ENCODE data around the gene CWF19L2.
"Not testable (repeated sequence)": the region's sequence is repeated elsewhere in the genome, so short reads cannot be mapped to it uniquely, and the experiment has no call there.

Gene CWF19L2

DNA sequence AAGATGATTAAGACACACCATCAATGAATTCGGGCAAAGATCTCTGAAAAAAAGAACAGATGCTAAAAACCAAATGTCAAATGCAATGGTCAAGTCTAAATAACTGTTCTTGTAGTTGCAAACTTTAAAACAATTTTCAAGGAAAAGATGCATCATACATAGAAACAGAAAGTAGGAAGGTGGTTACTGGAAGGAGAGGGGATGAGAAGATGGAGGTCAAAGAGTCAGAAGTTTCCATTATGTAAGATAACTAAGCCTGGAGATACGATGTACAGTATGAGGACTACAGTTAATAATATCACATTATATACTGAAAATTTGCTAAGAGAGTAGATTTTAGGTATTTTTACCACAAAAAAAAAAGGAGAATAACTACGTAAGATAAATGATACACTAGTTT, 27.1 kb downstream of the CWF19L2 start:
- no peak for DNase-seq

DNA sequence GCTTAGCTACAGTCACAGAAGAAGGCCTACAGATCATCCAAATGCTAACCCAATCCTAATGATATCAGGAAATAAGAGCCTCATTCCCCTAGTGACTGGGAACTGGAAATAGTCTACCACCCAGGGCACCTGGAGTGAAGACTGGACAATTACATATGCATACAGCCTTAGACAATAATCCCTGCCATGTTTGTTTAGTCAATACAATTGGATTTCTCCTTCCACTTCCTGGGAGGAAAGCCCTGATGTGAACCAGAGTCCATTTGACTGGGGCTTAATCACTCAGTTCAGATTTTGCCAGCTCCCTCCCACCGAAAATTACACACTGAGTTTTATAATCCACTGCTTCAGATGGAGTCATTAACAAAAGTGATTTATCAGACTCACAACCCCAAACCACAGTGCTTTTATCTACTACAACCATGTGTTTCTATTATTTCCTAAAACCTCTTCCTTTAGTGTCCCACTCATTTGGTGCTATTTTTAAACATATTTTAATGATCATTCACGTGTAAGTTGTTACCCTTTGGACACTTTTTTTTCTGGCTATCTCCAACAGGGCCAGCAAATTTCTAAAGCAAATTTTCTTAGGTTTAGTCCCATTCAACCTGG, 29.9 kb downstream of the CWF19L2 start:
- no peak for DNase-seq

DNA sequence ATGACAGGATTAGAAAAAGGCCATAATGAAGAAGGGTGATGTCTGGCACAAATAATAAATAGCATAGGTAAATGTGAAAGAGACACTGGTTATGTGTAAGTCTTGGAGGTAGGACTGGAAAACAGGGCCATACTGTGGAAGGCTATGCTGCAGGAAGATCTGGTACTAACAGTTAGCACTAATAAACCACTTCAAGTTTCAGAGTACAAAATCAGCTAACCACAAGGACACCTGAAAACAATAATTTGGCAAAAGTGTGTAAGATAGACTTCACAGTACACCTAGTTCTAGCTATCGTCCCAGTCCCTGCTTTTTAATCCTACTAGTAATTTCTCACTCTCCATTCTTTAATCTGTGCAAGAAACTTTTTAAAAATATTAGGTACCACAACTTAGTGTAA, 44.3 kb downstream of the CWF19L2 start:
- DNase-seq, result no peak

DNA sequence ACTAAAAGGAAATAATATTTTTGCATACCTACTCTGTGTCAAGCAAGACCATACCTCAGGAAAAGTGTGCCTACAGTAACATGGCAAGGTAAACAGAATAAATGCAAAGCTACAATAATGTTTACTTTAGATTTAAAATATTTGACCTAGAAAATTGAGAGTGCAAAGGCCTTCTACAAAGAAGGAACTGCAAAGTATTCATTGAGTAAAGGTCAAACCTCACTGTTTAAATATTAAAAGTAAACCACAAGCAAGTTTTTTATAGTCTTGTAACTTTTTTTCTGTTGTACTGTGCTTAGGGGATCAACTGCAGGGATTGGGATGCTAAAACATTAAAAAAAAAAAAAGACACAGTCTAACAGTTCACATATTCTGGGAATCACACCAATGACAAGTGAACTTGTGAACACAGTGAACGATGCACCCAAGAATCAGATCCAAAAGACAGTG, 48.8 kb downstream of the CWF19L2 start:
- DNase-seq, result no peak

DNA sequence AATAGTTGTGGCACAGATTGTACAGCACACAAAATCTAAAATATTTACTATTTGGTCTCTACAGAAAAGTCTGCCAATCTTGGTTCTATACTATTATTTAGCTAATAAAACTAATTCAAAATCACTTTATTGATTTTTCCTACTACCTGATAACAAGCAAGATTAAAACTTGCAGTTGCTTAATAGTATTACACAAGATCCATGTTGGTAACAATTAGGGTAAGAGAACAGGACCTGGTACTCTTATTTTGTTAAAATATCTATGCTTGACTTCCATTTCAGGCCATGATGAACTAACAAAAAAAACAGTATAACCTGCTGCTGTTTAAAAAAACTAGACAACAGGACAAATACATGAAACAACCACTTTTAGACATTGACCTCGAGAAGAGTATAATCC, 52.4 kb downstream of the CWF19L2 start:
- DNase-seq, result no peak

DNA sequence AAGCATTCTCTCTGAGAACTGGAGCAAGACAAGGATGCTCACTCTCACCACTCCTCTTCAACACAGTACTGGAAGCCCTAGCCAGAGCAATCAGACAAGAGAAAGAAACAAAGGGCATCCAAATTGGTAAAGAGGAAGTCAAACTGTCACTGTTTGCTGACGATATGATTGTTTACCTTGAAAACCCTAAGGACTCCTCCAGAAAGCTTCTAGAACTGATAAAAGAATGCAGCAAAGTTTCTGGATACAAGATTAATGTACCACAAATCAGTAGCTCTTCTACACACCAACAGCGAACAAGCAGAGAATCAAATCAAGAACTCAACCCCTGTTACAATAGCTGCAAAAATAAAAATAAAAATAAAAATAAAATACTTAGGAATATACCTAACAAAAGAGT, 56.5 kb downstream of the CWF19L2 start:
- not testable (repeated sequence) for DNase-seq

DNA sequence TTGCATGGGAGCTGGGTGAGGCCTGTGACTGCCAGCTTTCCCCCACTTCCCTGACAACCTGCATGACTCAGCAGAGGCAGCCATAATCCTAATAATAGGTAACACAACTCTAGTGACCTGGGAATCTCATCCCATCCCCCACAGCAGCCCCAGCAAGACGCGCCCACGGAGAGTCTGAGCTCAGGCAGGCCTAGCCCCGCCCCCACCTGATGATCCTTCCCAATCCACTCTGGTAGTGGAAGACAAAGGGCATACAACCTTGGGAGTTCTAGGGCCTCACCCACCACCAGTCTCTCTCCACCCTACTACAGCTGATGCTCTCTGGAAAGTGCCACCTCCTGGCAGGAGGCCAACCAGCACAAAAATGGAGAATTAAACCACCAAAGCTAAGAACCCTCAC, 60.3 kb downstream of the CWF19L2 start:
- DNase-seq, result no peak

DNA sequence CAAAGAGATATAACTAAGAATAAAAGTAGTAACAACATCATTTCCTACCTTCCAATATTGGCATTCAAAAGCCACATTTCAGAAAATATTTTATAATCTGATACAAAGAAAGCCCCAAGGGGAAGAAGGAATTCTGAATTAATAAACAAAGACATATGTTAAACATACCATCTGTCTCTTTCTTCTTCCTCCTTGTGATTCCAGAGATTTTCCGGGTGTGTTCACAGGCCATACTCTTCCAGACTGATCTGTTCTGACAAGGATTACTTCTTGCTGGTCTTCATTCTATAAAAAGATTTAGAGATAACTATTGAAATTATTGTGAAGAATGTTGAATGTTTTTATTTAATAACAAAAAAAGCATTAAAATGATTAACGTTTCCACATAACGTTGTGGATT, 65.0 kb downstream of the CWF19L2 start:
- DNase-seq, result no peak

DNA sequence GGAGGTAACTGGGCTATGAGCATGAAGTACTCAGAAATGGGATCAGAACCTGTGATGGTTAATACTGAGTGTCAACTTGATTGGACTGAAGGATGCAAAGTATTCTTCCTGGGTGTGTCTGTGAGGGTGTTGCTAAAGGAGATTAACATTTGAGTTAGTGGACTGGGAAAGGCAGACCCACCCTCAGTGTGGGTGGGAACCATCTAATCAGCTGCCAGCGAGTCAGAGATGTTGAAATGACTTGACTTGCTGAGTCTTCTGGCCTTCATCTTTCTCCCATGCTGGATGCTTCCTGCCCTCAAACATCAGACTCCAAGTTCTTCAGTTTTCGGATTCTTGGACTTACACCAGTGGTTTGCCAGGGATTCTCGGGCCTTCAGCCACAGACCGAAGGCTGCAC, 66.9 kb downstream of the CWF19L2 start:
- DNase-seq, result not testable (repeated sequence)

DNA sequence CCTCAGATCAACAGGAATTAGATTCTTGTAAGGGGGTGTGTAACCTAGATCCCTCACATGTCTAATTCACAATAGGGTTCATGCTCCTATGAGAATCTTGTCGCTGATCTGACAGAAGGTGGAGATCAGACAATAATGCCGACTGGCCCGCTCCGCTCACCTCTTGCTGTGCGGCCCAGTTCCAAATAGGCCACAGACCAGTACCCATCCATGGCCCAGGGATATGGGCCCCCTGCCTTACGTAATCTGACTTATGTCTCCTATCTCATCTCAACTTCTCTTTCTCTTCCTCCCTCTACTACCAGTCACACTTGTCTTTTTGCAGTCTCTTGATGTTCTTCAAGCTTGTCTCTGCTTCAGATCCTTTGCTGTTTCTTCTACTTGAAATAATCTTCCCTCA, 70.0 kb downstream of the CWF19L2 start:
- no peak for DNase-seq

DNA sequence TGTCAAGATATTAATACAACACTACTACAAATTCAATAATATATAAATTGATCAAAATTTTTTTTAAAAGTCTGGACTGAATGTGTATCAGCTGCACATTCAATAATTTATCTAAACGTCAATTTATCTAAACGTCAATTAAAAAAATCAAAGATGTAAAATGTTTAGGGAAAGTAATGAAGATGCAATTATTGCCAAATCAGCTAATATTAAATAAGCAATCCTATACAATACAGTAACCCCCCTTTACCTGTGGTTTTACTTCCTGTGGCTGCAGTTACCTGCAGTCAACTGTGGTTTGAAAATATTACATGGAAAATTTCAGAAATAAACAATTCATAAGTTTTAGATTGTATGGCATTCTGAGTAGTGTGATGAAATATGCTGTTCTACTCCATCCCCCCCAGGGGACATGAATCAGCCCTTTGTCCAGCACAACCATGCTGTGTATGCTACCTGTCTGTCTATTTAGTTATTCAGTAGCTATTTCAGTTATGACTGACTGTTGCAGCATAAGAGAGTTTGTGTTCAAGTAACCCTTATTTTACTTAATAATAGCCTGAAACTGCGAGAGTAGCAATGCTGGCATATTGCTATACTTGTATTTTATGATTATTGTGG, 72.2 kb downstream of the CWF19L2 start:
- no peak for DNase-seq

DNA sequence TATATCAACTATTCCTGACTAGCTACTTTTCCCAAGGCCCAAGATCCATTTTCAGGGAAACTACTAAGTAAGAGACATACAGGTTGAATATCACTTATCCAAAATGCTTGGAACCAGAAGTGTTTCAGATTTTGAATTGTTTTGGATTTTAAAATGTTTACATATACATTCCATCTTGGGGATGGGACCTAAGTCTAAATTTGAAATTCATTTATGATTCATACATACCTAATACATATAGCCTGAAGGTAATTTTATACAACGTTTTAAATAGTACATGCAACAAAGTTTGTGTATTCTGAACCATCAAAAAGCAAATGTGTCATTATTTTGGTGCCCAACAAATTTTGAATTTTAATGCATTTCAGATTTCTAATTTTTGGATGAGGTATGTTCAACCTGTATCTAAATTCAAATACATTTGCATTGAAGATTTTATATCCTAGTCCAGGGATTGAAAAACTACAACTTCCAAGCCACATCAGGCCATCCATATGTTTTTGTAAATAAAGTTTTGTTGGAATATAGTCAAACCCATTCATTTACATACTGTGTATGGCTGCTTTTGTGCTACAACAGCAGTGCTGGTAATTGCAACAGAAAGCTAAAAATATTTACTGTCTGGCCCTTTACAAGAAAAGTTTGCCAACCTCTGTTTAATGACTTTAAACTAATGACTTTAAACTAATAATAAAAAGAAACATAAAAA, 73.3 kb downstream of the CWF19L2 start:
- DNase-seq, result no peak

DNA sequence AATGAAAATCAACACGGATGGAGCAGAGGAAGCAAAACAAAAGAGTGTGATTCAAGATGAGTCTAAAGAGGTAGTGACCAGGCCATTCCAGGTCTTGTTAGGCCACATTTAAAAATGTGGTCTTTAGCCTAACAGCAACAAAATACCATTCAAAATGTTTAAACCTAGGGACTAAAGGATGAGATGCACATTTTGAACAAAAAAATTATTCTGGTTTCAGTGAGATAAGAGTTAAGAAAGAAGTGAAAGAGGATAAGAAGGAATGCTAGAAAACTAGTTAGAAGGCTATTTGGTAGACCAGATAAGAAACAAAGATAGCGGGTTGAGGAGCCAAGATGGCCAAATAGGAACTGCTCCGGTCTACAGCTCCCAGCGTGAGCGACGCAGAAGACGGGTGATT, 85.2 kb downstream of the CWF19L2 start:
- DNase-seq, result no peak

DNA sequence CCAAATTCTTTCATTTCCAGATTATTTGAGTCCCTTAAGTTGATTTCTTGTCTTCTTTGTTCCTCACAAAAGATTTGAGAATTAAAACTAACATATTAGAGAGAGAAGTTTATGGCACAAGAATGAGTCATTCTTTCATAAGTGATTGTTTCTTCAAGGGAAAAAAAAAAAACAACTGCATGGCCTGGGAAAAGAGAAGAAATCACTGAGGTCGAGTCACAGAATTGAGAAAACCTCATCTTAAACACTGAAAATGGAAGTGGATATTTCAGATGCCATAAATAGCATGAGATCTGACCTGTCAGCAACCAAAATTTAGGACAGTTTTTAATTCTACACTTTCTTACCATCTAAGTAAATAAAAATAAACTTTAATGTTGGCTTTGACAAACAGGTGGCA, 87.2 kb downstream of the CWF19L2 start:
- DNase-seq, result no peak

DNA sequence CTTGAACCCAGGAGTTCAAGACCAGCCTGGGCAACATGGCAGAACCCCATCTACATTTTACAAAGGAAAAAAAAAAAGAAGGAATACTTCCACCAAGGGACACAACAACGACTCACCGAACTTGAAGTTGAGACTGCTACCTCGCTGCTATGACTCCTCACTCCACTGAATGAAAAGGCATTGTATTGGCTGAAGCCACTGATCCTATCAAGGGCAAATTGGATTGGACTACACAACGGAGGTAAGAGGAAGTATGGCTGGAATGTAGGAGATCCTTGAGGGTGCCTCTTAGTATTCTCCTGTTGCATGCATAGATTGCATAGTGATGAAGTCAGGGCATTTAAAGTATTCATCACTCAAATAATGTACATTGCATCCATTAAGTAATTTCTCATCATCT, 97.9 kb downstream of the CWF19L2 start:
- DNase-seq, result no peak

DNA sequence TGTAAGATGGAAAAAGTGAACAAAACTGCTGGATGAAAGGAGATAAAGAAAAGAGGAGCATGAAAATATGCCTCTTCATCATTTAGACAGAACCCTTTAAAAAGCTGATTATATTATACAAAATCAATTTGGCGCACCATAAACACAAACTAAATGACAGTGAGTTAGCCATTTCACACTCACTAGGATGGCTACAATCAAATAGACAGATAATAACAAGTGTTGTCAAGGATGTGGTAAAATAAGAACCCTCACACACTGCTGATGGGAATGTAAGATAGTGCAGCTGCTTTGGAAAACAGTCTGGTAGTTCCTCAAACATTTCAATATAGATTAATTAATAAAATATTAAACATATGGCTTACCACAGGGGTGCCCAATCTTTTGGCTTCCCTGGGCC, 99.7 kb downstream of the CWF19L2 start:
- no peak for DNase-seq

DNA sequence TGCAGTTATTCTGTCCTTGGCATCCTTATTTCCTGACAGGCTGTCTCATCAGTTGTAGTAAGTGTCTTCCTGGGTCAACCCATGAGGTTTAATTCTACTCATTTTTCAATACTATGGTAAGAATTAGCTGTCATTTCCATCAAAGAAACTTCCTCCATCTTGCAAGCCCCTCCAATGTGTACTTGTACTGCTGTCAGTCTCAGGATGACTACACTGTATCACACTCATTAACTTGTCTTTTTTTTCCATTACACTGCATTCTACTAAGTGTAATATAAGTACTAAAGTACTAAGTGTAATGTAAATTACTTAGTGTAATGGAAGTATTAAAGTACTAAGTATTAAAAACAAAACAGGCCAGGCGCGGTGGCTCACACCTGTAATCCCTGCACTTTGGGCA, 102.8 kb downstream of the CWF19L2 start:
- DNase-seq, result no peak

DNA sequence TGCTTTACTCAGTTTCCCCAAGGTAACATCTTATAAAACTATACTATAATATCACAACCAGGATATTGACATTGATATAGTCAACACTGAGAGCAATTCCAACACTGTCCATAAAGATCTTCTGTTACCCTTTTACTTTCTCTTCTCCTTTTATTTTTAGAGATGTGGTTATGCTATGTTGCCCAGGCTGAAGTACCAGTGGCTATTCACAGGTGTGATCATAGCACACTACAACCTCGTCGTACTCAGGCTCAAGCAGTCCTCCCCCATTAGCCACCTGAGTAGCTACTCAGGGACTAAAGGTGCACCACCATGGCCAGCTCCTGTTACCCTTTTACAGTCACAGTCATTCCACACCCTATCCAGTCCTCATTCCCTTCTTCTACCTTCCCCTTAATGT, 119.7 kb downstream of the CWF19L2 start:
- no peak for DNase-seq

DNA sequence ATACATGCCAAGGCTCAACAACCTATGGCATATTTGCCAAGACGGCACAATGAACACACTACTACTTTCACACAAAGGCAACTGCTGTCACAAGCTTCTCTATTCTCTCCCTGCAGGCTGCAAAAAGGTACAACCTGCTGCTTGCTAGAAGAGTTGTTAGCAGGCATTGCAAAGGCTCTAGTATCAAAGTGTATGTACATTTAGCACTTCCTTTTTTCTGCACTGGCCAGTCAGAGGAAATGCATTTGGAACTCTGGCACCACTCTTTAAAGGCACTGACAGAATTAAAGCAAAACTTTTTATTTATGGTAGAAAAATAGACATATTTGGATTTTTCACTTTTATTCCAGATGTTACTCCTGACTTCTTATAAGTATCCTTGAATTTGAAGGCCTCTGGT, 125.9 kb downstream of the CWF19L2 start:
- no peak for DNase-seq

DNA sequence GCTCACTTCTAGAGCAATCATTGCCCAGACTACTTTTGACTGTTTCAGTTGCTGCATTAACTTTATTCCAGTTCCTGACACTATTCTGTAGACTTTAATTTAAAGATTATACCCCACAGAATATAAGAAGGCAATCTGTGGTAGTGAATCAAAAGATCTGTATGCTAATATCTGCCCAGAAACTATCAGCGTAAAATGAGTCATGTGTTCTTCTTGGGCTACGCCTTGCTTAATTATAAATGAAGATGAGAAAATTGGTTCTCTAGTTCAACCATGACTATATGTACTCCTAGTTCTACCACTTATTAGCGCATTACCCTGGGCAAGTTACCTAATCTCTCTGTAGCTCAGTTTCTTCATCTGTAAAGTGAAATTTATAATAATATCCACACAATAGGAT, 128.5 kb downstream of the CWF19L2 start:
- DNase-seq, result no peak

DNA sequence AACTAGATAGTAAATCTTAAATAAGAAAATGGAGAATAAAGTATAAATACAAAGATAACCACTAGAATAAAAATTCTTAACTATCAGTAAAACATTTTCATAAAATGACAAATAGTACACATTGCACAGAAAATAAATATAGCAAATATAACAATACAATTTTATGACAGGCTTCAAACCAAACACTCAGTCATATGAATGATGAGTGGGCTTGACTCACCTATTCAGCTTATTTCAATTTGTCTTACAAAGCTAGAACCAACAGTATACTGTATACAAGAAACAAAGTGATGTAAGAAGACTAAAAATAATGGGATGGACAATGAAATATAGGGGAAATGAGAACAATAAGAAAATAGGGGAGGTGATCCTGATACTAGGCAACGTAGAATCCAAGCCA, 141.2 kb downstream of the CWF19L2 start:
- no peak for DNase-seq

DNA sequence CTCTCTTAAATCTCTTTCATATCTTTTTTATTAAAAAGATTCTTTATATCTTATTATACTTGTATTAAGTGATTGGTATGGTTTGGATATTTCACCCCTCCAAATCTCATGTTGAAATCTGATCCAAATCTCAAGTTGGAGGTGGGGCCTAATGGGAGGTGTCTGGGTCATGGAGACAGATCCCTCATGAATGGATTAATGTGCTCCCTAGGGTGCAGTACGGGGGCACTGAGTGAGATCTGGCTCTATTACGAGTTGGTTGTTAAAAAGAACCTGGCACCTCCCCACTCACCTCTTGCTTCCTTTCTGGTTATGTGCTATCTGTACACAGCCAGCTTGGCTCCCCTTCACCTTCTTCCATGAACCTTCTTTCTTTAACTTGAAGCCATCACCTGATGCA, 149.6 kb downstream of the CWF19L2 start:
- DNase-seq, result no peak

DNA sequence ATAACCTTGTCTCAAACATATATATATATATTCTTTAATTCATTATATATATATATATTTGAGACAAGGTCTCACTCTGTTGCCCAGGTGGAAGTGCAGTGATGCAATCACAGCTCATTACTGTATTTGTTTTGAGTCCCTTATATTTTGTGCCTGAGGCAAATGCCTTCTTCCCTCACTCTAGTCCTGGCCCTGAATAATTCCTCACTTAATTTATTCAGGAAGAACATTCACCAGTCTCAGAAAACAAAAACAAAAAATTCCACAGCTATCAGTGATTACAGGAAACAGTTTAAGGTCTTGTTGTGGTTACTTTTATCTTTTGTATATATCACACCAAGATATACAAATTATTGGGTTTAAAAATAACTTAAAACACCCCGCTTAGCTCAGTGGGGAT, 155.7 kb downstream of the CWF19L2 start:
- no peak for DNase-seq

DNA sequence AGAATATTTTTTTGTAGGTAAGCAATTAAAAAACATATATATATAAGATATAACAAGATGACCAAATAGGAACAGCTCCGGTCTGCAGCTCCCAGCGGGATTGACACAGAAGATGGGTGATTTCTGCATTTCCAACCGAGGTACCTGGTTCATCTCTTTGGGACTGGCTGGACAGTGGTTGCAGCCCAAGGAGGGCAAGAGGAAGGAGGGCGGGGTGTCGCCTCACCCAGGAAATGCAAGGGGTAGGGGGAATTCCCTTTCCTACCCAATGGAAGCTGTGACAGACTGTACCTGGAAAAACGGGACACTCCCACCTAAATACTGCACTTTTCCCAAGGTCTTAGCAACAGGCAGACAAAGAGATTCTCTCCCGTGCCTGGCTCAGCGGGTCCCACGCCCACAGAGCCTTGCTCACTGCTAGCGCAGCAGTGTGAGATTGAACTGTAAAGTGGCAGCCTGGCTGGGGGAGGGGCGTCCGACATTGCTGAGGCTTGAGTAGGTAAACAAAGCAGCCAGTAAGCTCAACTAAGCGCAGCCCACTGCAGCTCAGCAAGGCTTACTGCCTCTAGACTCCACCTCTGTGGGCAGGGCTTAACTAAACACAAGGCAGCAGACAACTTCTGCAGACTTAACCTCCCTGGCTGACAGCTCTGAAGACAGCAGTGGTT, 163.8 kb downstream of the CWF19L2 start:
- DNase-seq, result no peak
